Measurements from ENCODE around the gene SPTBN5. TPM values are rescaled to one million over a fixed set of nuclear protein-coding genes. Genes with fewer than 3 reads are reported as not detected.

SPTBN5 gene
- total RNA-seq, 1 donor from 2014 or later: 1.9 TPM

GRCh38 chr15:41933326-41933725 is 39.5 kb upstream of the SPTBN5 start:
- H3K4me3 Mint-ChIP-seq: no peak overlapping the region
- DNase-seq (ENCODE audit: low spot score): no peak
- peaks cover 76% of the 10 kb centered on the region for H3K4me1 Mint-ChIP-seq (ENCODE audit: low read depth)
- no peaks in the 10 kb centered on the region for H3K27me3 Mint-ChIP-seq (ENCODE audit: insufficient read depth)
- peaks cover 10% of the 10 kb centered on the region for H3K36me3 Mint-ChIP-seq (ENCODE audit: low read depth)
- peak overlapping the region; percentile 52 for H3K27ac Mint-ChIP-seq
- intact Hi-C loops (cut with micrococcal nuclease): loop anchor here (10.0 kb wide), 2 partner anchors 261 to 439 kb away; partner anchors contain the start of gene ITPKA
- no peaks in the 10 kb centered on the region for H3K9me3 Mint-ChIP-seq

GRCh38 chr15:41932511-41933289 is 38.8 kb upstream of the SPTBN5 start:
- Mint-ChIP-seq H3K27ac (no peak overlapping the region), H3K4me3 (no peak overlapping the region), H3K4me1 (ENCODE audit: low read depth) (peaks cover 70% of the 10 kb centered on the region), H3K27me3 (ENCODE audit: insufficient read depth) (no peaks in the 10 kb centered on the region), H3K36me3 (ENCODE audit: low read depth) (peaks cover 10% of the 10 kb centered on the region), H3K9me3 (no peaks in the 10 kb centered on the region)
- DNase-seq (ENCODE audit: low spot score): no peak
- intact Hi-C loops (cut with micrococcal nuclease): loop anchor here (10.0 kb wide), 2 partner anchors 262 to 438 kb away; partner anchors contain the start of gene ITPKA

- Mint-ChIP-seq H3K36me3 (ENCODE audit: low read depth) (peaks cover 10% of the 10 kb centered on the region), H3K4me1 (ENCODE audit: low read depth) (peaks cover 64% of the 10 kb centered on the region)
- intact Hi-C loops (cut with micrococcal nuclease): loop anchor here (10.0 kb wide), 2 partner anchors 263 to 437 kb away; partner anchors contain the start of gene ITPKA
Observed at GRCh38 chr15:41932101-41932500, 38.2 kb upstream of the SPTBN5 start.

GRCh38 chr15:41930867-41931222 is 37.0 kb upstream of the SPTBN5 start:
- Mint-ChIP-seq H3K36me3 (ENCODE audit: low read depth) (peaks cover 10% of the 10 kb centered on the region), H3K4me3 (no peak overlapping the region), H3K27me3 (ENCODE audit: insufficient read depth) (no peaks in the 10 kb centered on the region), H3K4me1 (ENCODE audit: low read depth) (peaks cover 63% of the 10 kb centered on the region), H3K9me3 (no peaks in the 10 kb centered on the region), H3K27ac (no peak overlapping the region)
- intact Hi-C loops (cut with micrococcal nuclease): loop anchor here (10.0 kb wide), 2 partner anchors 264 to 436 kb away; partner anchors contain the start of gene ITPKA
- no peak for DNase-seq (ENCODE audit: low spot score)

More at GRCh38 chr15:41932101-41932500, 38.2 kb upstream of the SPTBN5 start:
- H3K4me3 Mint-ChIP-seq: no peak overlapping the region
- no peak overlapping the region for H3K27ac Mint-ChIP-seq
- DNase-seq (ENCODE audit: low spot score): no peak
- no peaks in the 10 kb centered on the region for H3K27me3 Mint-ChIP-seq (ENCODE audit: insufficient read depth)
- no peaks in the 10 kb centered on the region for H3K9me3 Mint-ChIP-seq

- H3K4me1 Mint-ChIP-seq (ENCODE audit: low read depth): peaks cover 60% of the 10 kb centered on the region
- H3K9me3 Mint-ChIP-seq: no peaks in the 10 kb centered on the region
- no peaks in the 10 kb centered on the region for H3K27me3 Mint-ChIP-seq (ENCODE audit: insufficient read depth)
- DNase-seq (ENCODE audit: low spot score): no peak
- H3K36me3 Mint-ChIP-seq (ENCODE audit: low read depth): peaks cover 8% of the 10 kb centered on the region
- H3K27ac Mint-ChIP-seq: no peak overlapping the region
- no peak overlapping the region for H3K4me3 Mint-ChIP-seq
- intact Hi-C loops (cut with micrococcal nuclease): loop anchor here (10.0 kb wide), 2 partner anchors 264 to 436 kb away; partner anchors contain the start of gene ITPKA
Observed at GRCh38 chr15:41930221-41930866, 36.5 kb upstream of the SPTBN5 start.

- no peak overlapping the region for H3K4me3 Mint-ChIP-seq
- peaks cover 53% of the 10 kb centered on the region for H3K4me1 Mint-ChIP-seq (ENCODE audit: low read depth)
- intact Hi-C loops (cut with micrococcal nuclease): no loop called here
- no peaks in the 10 kb centered on the region for H3K27me3 Mint-ChIP-seq (ENCODE audit: insufficient read depth)
- H3K27ac Mint-ChIP-seq: peak overlapping the region; percentile 29
- no peaks in the 10 kb centered on the region for H3K9me3 Mint-ChIP-seq
- DNase-seq (ENCODE audit: low spot score): no peak
- peaks cover 11% of the 10 kb centered on the region for H3K36me3 Mint-ChIP-seq (ENCODE audit: low read depth)
Observed at GRCh38 chr15:41928637-41929620, 35.1 kb upstream of the SPTBN5 start.

GRCh38 chr15:41928100-41928499 is 34.2 kb upstream of the SPTBN5 start:
- Mint-ChIP-seq H3K9me3 (no peaks in the 10 kb centered on the region), H3K27me3 (ENCODE audit: insufficient read depth) (no peaks in the 10 kb centered on the region), H3K36me3 (ENCODE audit: low read depth) (peaks cover 11% of the 10 kb centered on the region), H3K4me1 (ENCODE audit: low read depth) (peaks cover 54% of the 10 kb centered on the region), H3K27ac (no peak overlapping the region), H3K4me3 (no peak overlapping the region)
- DNase-seq (ENCODE audit: low spot score): no peak
- intact Hi-C loops (cut with micrococcal nuclease): no loop called here

GRCh38 chr15:41927536-41927935 is 33.7 kb upstream of the SPTBN5 start:
- peaks cover 11% of the 10 kb centered on the region for H3K36me3 Mint-ChIP-seq (ENCODE audit: low read depth)
- no peak for DNase-seq (ENCODE audit: low spot score)
- H3K4me3 Mint-ChIP-seq: no peak overlapping the region
- H3K4me1 Mint-ChIP-seq (ENCODE audit: low read depth): peaks cover 51% of the 10 kb centered on the region
- no peaks in the 10 kb centered on the region for H3K27me3 Mint-ChIP-seq (ENCODE audit: insufficient read depth)
- H3K9me3 Mint-ChIP-seq: no peaks in the 10 kb centered on the region
- intact Hi-C loops (cut with micrococcal nuclease): no loop called here
- no peak overlapping the region for H3K27ac Mint-ChIP-seq

- no peak overlapping the region for H3K4me3 Mint-ChIP-seq
- peak overlapping the region; percentile 55 for H3K27ac Mint-ChIP-seq
- intact Hi-C loops (cut with micrococcal nuclease): no loop called here
- no peaks in the 10 kb centered on the region for H3K9me3 Mint-ChIP-seq
- H3K36me3 Mint-ChIP-seq (ENCODE audit: low read depth): peaks cover 9% of the 10 kb centered on the region
- DNase-seq (ENCODE audit: low spot score): no peak
- no peaks in the 10 kb centered on the region for H3K27me3 Mint-ChIP-seq (ENCODE audit: insufficient read depth)
- peaks cover 58% of the 10 kb centered on the region for H3K4me1 Mint-ChIP-seq (ENCODE audit: low read depth)
Observed at GRCh38 chr15:41926185-41927056, 32.6 kb upstream of the SPTBN5 start.

GRCh38 chr15:41925086-41925608 is 31.3 kb upstream of the SPTBN5 start:
- intact Hi-C loops (cut with micrococcal nuclease): no loop called here
- no peak overlapping the region for H3K4me3 Mint-ChIP-seq

GRCh38 chr15:41923401-41923997 is 29.6 kb upstream of the SPTBN5 start:
- Mint-ChIP-seq H3K36me3 (ENCODE audit: low read depth) (peaks cover 24% of the 10 kb centered on the region), H3K27me3 (ENCODE audit: insufficient read depth) (no peaks in the 10 kb centered on the region), H3K4me1 (ENCODE audit: low read depth) (peaks cover 48% of the 10 kb centered on the region), H3K4me3 (no peak overlapping the region), H3K9me3 (no peaks in the 10 kb centered on the region), H3K27ac (no peak overlapping the region)
- intact Hi-C loops (cut with micrococcal nuclease): no loop called here
- no peak for DNase-seq (ENCODE audit: low spot score)

More at GRCh38 chr15:41925086-41925608, 31.3 kb upstream of the SPTBN5 start:
- Mint-ChIP-seq H3K4me1 (ENCODE audit: low read depth) (peaks cover 64% of the 10 kb centered on the region), H3K27ac (no peak overlapping the region), H3K27me3 (ENCODE audit: insufficient read depth) (no peaks in the 10 kb centered on the region), H3K36me3 (ENCODE audit: low read depth) (peaks cover 17% of the 10 kb centered on the region), H3K9me3 (no peaks in the 10 kb centered on the region)
- DNase-seq (ENCODE audit: low spot score): no peak

Data from activated T-helper 1 cell treated with anti-CD3 and anti-CD28 coated beads, Interleukin-12 subunit alpha, Interleukin-12 subunit beta, Interleukin-2, Interleukin-4 antibody, amounts not matched to agents 30 ng/mL and 10 ng/mL and 1 ng/mL, durations not matched to agents 14 hours and 24 hours and 36 hours (primary cell).